GM12801 (cell line): ENCODE results near the gene CD276.

Source experiments
- TF ChIP-seq, protein P1 (sequence below): IDR thresholded peaks from one replicate; pipeline ENCODE4 v1.5.1; 2011; ENCODE audit warnings: control low read depth; ENCODE audit not compliant: insufficient read length; ENCODE audit errors: extremely low read depth

CD276 gene

DNA sequence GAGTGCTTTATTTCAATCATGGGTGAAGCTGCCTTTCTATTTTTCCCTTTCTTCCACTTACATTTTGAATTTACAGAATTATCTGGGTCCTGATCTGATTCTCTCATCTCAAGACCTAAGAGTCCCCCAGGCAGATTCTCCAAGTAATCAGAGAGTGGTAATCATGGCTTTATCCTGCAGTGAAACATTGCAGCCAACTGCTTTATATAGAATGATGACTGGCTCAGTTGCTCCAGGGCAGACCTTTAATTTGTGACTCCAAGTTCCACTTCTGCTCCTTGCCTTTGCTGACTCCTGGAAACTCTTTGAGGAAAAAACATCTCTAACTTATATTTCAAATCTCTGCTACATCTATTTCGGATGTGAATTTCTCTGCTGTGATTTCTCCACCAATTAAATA lies 25.5 kb upstream of the CD276 start:
- TF ChIP-seq, protein P1, sequence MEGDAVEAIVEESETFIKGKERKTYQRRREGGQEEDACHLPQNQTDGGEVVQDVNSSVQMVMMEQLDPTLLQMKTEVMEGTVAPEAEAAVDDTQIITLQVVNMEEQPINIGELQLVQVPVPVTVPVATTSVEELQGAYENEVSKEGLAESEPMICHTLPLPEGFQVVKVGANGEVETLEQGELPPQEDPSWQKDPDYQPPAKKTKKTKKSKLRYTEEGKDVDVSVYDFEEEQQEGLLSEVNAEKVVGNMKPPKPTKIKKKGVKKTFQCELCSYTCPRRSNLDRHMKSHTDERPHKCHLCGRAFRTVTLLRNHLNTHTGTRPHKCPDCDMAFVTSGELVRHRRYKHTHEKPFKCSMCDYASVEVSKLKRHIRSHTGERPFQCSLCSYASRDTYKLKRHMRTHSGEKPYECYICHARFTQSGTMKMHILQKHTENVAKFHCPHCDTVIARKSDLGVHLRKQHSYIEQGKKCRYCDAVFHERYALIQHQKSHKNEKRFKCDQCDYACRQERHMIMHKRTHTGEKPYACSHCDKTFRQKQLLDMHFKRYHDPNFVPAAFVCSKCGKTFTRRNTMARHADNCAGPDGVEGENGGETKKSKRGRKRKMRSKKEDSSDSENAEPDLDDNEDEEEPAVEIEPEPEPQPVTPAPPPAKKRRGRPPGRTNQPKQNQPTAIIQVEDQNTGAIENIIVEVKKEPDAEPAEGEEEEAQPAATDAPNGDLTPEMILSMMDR: no peak

DNA sequence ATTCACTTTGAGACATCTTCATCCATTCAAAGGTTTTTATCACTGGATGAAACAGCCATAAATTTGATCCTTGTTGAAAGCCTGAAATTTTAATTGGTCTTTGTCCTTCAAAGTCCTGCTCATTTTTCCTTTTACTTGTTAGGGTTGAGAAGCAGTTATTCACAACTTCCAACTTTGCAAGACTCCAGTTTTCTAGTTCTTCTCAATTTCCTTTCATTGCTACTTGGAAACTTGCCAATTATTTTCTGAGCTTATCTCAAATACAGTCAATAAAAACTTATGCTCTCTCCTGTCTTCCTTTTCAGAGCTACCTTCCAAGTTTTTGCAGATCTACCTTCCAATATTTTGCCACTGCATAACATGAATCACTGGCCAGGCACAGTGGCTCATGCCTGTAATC lies 23.7 kb upstream of the CD276 start:
- TF ChIP-seq, protein P1: no peak

DNA sequence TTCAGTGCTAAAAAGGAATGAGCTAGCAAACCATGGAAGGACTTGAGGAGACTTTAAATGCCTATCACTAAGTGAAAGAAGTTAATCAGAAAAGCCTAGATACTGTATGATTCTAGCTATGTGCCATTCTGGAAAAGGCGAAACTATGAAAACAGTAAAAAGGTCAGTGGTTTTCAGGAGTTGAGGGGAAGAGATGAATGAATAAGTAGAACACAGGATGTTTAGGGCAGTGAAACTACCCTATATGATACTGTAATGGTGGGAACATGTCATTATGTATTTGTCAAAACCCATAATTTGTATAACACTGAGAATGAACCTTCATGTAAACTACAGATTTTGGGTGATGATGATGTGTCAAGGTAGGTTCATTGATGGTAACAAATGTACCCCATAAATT lies 9.6 kb upstream of the CD276 start:
- TF ChIP-seq, protein P1: no peak

DNA sequence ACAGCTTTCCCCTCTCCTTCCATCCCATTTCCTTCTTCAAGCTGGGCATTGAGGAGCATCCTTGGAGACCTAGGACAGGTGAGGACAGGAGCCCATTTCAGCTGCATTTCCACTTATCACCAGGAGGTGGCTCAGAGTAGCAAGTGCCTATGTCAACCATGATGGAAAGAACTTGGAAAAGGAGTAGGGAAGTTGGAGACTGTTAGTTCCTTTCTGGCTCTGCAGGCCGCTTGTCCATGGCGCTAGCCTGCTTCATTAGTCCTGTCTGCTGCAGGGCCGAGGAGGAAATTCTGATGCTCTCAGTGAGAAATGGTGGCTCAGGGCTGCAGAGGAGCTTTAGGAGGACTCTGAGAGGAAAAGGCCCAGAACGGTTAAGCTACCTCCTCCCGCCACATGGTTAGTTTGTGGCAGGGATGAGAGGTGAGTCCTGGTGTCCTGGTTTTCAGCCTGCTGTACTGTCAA lies 7.0 kb upstream of the CD276 start:
- TF ChIP-seq, protein P1: peak; percentile 36

DNA sequence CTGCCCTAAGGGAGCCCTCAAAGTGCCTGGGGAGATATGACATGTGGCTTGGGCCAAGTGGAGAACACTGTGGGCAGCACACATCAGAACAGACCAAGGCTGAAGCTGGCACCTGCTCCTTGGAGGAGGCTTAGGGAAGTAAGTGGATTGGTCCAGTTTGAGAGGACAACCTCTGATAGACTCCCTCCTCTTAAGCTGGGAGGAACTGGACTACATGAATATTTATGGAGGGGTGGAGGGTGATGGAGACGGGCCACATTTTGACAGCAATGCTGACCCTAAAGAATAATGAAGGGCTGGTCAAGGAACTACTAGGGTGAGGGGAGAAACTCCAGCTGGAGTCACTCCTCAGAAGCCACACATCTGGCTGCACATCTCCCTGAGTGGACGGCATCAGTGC lies 6.5 kb upstream of the CD276 start:
- TF ChIP-seq, protein P1: no peak

DNA sequence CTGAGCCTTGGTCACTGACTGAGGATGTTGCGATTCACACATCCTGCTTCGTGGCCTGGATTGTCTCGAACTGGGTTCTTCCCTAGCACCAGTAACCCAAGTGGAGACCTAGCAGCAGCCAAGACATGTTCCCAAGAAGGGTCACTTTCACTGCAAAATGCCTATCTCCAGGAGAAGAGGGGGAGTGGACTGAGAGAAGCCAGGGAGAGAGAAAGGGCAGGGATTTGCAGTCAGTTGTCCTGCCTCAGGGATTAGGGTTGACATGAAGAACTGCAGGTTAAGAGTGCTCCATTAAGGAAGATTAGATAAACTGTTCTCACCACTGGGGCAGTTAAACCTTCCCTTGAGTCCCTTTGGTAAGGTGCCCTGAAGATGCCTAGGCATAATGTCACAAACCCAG lies 5.7 kb upstream of the CD276 start:
- TF ChIP-seq, protein P1: no peak

DNA sequence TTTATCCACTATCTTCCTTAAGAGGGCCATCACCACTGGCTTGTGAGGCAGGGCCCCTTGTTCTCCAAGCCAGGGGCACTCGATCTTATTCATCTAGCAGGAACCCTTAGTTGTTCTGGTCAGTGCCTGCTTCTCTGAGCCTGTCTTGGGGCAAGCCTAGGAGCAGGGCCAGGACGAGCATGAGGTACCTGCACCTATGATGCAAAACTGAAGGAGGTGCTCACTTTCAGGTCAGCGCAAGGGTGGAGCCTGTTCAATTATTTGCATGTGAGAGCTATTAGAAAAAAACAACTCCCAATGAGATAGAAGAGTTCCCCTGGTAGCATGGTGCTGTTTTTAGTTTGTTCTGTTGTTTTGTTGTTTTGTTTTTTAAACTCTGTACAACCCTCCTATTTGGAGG lies 5.0 kb upstream of the CD276 start:
- TF ChIP-seq, protein P1: no peak

DNA sequence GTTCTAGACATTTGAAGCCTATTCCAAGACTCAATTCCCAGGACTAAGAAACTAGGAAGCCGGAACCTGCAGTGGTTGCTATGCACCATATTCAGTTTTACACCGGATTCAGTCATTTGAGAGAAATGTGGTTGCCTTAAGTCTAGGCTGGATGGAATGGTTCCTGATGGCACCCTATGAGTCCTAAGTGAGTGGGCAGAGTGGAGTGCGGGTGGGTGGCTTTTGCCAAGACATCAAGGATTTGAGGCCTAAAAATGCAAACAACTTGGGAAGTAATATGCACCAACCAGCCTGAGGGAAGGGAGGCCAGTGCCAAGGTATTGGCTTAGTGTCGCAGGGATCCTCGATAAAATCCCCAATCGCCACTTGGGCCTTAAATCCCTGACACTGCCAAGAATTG lies 4.2 kb upstream of the CD276 start:
- TF ChIP-seq, protein P1: no peak
